HepG2 (cell line): ENCODE measurements around the gene DUS1L. TPM values are rescaled to one million over a fixed set of nuclear protein-coding genes. Genes with fewer than 3 reads are reported as not detected.

Experiments
- AKAP8 ChIP-seq: sonication (generic); formaldehyde crosslinking; IDR thresholded peaks from 2 replicates; pipeline ENCODE4 v1.5.1; 2020; ENCODE audit warnings: mild to moderate bottlenecking, missing genetic modification reagents
- DR1 ChIP-seq: sonication (generic); formaldehyde crosslinking; IDR thresholded peaks from 2 replicates; pipeline ENCODE4 v1.8.0; 2021; ENCODE audit warnings: mild to moderate bottlenecking, missing genetic modification reagents, inconsistent platforms
- HIVEP1 ChIP-seq: sonication (generic); formaldehyde crosslinking; IDR thresholded peaks from 2 replicates; pipeline ENCODE4 v1.4.0; 2020; ENCODE audit warnings: mild to moderate bottlenecking, missing genetic modification reagents
- HMGXB4 ChIP-seq, 2 experiments: sonication (generic) in 1 of 2; formaldehyde crosslinking in 1 of 2; IDR thresholded peaks; 2 replicates each; pipeline versions ENCODE4 v1.4.0 to v1.6.1; 2018 to 2020; ENCODE audit warnings: missing genetic modification reagents in 2 of 2, borderline replicate concordance in 1 of 2, low read depth in 1 of 2, mild to moderate bottlenecking in 1 of 2, missing biosample characterization in 1 of 2
- HNRNPL ChIP-seq: fragments of 200-400 bp; formaldehyde crosslinking; IDR thresholded peaks from 2 replicates; pipeline ENCODE4 v1.6.1; 2017; ENCODE audit warnings: mild to moderate bottlenecking, low read depth, low read length
- MEF2D ChIP-seq: sonication (generic); formaldehyde crosslinking; IDR thresholded peaks from 2 replicates; pipeline ENCODE4 v1.5.1; 2020; ENCODE audit warnings: mild to moderate bottlenecking, missing genetic modification reagents
- MXI1 ChIP-seq: IDR thresholded peaks from 3 replicates; pipeline ENCODE4 v1.6.1; 2012; ENCODE audit warnings: low read depth, low read length, inconsistent platforms, borderline replicate concordance
- NCOA2 ChIP-seq: sonication (generic); formaldehyde crosslinking; IDR thresholded peaks from 2 replicates; pipeline ENCODE4 v1.8.0; 2022; ENCODE audit warnings: inconsistent platforms
- RBFOX2 ChIP-seq: fragments of 200-400 bp; formaldehyde crosslinking; IDR thresholded peaks from 2 replicates; pipeline ENCODE4 v1.6.1; 2017; ENCODE audit warnings: low read depth, mild to moderate bottlenecking, low read length
- RFXAP ChIP-seq: sonication (generic); formaldehyde crosslinking; IDR thresholded peaks from 2 replicates; pipeline ENCODE4 v1.4.0; 2020; ENCODE audit warnings: missing genetic modification reagents, borderline replicate concordance
- SOX5 ChIP-seq: IDR thresholded peaks from 2 replicates; pipeline ENCODE4 v1.6.1; 2016; ENCODE audit warnings: borderline replicate concordance
- SOX6 ChIP-seq, 2 experiments: fragments of 450-650 bp in 1 of 2; sonication (generic) in 1 of 2; formaldehyde crosslinking in 1 of 2; IDR thresholded peaks; 2 replicates each; pipeline versions ENCODE4 v1.4.0 to v1.6.1; 2017 to 2020; ENCODE audit warnings: antibody characterized with exemption in 1 of 2, mild to moderate bottlenecking in 1 of 2, missing genetic modification reagents in 1 of 2
- TARDBP ChIP-seq: sonication (generic); formaldehyde crosslinking; IDR thresholded peaks from 2 replicates; pipeline ENCODE4 v1.8.0; 2022; ENCODE audit warnings: mild to moderate bottlenecking, missing genetic modification reagents
- ZBTB7B ChIP-seq: sonication (generic); formaldehyde crosslinking; IDR thresholded peaks from 2 replicates; pipeline ENCODE4 v1.4.0; 2020; ENCODE audit warnings: missing genetic modification reagents
- ZFP37 ChIP-seq: sonication (generic); formaldehyde crosslinking; IDR thresholded peaks from 2 replicates; pipeline ENCODE4 v1.4.0; 2020; ENCODE audit warnings: missing genetic modification reagents, borderline replicate concordance
- ZNF282 ChIP-seq: fragments of 450-650 bp; IDR thresholded peaks from 2 replicates; pipeline ENCODE4 v1.6.1; 2018; ENCODE audit not compliant: partially characterized antibody
- ZNF451 ChIP-seq: sonication (generic); formaldehyde crosslinking; IDR thresholded peaks from 2 replicates; pipeline ENCODE4 v1.5.0; 2020; ENCODE audit warnings: mild to moderate bottlenecking, missing genetic modification reagents
- ZNF777 ChIP-seq: sonication (generic); formaldehyde crosslinking; IDR thresholded peaks from 2 replicates; pipeline ENCODE4 v1.4.0; 2020; ENCODE audit warnings: missing genetic modification reagents
- polyA plus RNA-seq, 8 experiments: library from polyadenylated mRNA; depleted of rRNA in 3 of 8; stranded (reverse) in 7 of 8; unstranded in 1 of 8; fragments of >200 nt; fragmentation: Illumina TruSeq in 4 of 8; extraction: Trizol in 4 of 8; gene quantifications; 2 replicates each; pipeline versions ENCODE4 v1.2.1 to v1.2.3, GENCODE V29; 2011 to 2016; ENCODE audit warnings: low read depth in 4 of 8, missing spikeins in 1 of 8, mixed read lengths in 1 of 8; ENCODE audit not compliant: insufficient read depth in 1 of 8
- total RNA-seq, 5 experiments: library from RNA; depleted of rRNA; stranded (reverse); fragments of >200 nt; fragmentation: Illumina TruSeq; extraction: Trizol; gene quantifications; 2 replicates each; pipeline ENCODE4 v1.2.3, GENCODE V29; 2016; ENCODE audit warnings: low read depth in 1 of 5
- TF ChIP-seq, protein P1 (sequence below): sonication (generic); formaldehyde crosslinking; IDR thresholded peaks from 2 replicates; pipeline ENCODE4 v1.5.0; 2020; ENCODE audit warnings: missing genetic modification reagents
- TF ChIP-seq, protein P2 (sequence below): sonication (generic); formaldehyde crosslinking; IDR thresholded peaks from 2 replicates; pipeline ENCODE4 v1.8.0; 2022; ENCODE audit warnings: missing genetic modification reagents, mild to moderate bottlenecking, moderate library complexity, borderline replicate concordance
- TF ChIP-seq, protein P3 (sequence below): sonication (generic); formaldehyde crosslinking; IDR thresholded peaks from 2 replicates; pipeline ENCODE4 v1.4.0; 2020; ENCODE audit warnings: mild to moderate bottlenecking, missing genetic modification reagents

The DUS1L gene
- total and polyA plus RNA-seq, 2 of the 13 experiments (the other 11 are each of a cell fraction or from before 2014, with no cell fraction given) = 81.0 to 109 TPM

DNA sequence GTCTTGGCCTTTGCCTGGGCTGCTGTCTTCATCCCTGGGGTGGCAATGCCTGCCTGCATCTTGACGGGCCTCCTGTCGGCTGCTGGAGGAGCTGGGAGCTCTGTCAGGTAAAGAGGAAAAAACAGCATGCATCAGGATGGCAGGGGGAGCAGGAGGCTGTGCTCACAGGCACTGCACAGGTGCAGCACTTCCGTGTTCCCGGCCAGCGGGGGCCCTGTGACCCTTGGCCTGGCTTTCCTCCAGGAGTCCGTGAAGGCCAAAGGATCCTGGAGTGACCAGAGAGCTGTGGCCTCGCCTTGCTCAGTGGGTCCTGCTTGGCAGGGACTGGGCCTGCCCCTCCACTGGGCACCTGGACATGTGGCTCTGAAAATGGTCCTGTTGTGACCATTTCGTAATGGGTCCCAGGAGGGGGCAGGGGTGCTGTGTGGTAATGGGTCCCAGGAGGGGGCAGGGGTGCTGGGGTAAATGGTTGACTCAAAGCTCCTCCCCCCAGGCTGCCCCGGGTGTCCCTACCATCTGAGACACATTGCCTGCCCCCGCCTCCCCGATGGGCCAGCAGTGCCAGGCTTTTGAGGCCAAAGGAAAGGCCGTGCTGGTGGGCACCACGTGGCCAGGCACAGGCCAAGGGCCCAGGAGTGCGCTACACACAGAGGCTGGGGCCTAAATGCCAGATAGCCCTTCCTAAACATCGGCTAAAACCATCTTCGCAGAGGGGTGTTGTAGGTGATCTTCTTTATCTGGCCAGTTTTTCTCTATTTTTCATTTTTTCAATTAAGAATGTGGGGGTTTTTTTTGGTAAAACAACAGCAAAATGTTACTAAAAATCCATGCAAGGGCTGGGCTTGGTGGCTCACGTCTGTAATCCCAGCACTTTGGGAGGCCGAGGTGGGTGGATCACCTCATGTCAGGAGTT, 36.4 kb upstream of the DUS1L start (continued):
- TF ChIP-seq, protein P1, sequence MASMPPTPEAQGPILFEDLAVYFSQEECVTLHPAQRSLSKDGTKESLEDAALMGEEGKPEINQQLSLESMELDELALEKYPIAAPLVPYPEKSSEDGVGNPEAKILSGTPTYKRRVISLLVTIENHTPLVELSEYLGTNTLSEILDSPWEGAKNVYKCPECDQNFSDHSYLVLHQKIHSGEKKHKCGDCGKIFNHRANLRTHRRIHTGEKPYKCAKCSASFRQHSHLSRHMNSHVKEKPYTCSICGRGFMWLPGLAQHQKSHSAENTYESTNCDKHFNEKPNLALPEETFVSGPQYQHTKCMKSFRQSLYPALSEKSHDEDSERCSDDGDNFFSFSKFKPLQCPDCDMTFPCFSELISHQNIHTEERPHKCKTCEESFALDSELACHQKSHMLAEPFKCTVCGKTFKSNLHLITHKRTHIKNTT (CRISPR knock-in tag) = no peak
- no peak for TF ChIP-seq SOX6 (IDR thresholded peaks at IDR 0.05)
- no peak; the same call in 1 of the 2 replicates for TF ChIP-seq SOX6 (CRISPR knock-in tag; IDR thresholded peaks at IDR 0.05)
- peak; percentile 76 for TF ChIP-seq HIVEP1 (CRISPR knock-in tag)
- TF ChIP-seq MEF2D = peak; percentile 63; the same call in 1 of the 2 replicates
- TF ChIP-seq HNRNPL = peak; percentile 99
- TF ChIP-seq RFXAP (CRISPR knock-in tag) = peak; percentile 57; the same call in 1 of the 2 replicates
- TF ChIP-seq ZFP37 = no peak
- TF ChIP-seq DR1 = peak; percentile 24; the same call in 1 of the 2 replicates
- TF ChIP-seq ZNF282 = no peak
- TF ChIP-seq, protein P2, sequence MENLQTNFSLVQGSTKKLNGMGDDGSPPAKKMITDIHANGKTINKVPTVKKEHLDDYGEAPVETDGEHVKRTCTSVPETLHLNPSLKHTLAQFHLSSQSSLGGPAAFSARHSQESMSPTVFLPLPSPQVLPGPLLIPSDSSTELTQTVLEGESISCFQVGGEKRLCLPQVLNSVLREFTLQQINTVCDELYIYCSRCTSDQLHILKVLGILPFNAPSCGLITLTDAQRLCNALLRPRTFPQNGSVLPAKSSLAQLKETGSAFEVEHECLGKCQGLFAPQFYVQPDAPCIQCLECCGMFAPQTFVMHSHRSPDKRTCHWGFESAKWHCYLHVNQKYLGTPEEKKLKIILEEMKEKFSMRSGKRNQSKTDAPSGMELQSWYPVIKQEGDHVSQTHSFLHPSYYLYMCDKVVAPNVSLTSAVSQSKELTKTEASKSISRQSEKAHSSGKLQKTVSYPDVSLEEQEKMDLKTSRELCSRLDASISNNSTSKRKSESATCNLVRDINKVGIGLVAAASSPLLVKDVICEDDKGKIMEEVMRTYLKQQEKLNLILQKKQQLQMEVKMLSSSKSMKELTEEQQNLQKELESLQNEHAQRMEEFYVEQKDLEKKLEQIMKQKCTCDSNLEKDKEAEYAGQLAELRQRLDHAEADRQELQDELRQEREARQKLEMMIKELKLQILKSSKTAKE (CRISPR knock-in tag) = peak; percentile 61
- peak; percentile 77; the same call in 1 of the 2 replicates for TF ChIP-seq TARDBP (CRISPR knock-in tag)
- TF ChIP-seq, protein P3, sequence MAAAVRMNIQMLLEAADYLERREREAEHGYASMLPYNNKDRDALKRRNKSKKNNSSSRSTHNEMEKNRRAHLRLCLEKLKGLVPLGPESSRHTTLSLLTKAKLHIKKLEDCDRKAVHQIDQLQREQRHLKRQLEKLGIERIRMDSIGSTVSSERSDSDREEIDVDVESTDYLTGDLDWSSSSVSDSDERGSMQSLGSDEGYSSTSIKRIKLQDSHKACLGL (CRISPR knock-in tag) = peak; percentile 72
- peak; percentile 67; the same call in 1 of the 3 replicates for TF ChIP-seq MXI1
- peak; percentile 83 for TF ChIP-seq ZBTB7B (CRISPR knock-in tag)
- TF ChIP-seq ZNF777 (CRISPR knock-in tag) = no peak; the same call in 1 of the 2 replicates
- peak; percentile 76 for TF ChIP-seq NCOA2 (CRISPR knock-in tag)
- 0 out of 2 replicates have a peak, but pooled peaks have one; percentile 75 for TF ChIP-seq ZNF451 (CRISPR knock-in tag)
- peak; percentile 64 for TF ChIP-seq RBFOX2
- peak; percentile 98 for TF ChIP-seq AKAP8 (CRISPR knock-in tag)
- TF ChIP-seq SOX5 (CRISPR knock-in tag) = peak; percentile 48; the same call in 1 of the 2 replicates
- TF ChIP-seq HMGXB4 (CRISPR knock-in tag; IDR thresholded peaks at IDR 0.05; ENCODE audit: borderline replicate concordance in 1 of 2, low read depth in 1 of 2) = peak in 1 of 2 experiments; percentile 16; a peak in 1 of 4 replicates
